Chondrocyte (in vitro differentiated cells): Measurements from ENCODE around the gene PCSK9. TPM values are rescaled to one million over a fixed set of nuclear protein-coding genes. Genes with fewer than 3 reads are reported as not detected.

ENCODE experiments used
- DNase-seq: peaks from one replicate; pipeline ENCODE4 v3.0.0; 2021; ENCODE audit warnings: mixed read lengths, low spot score
- H3K27ac Mint-ChIP-seq: one replicate; pipeline ENCODE4 v1.8.0; 2021; ENCODE audit warnings: mild to moderate bottlenecking, moderate library complexity, mixed read lengths; ENCODE audit not compliant: unreplicated experiment
- H3K27me3 Mint-ChIP-seq: 2 replicates; pipeline ENCODE4 v1.8.0; 2021; ENCODE audit warnings: low read depth, mixed read lengths
- H3K36me3 Mint-ChIP-seq: 2 replicates; pipeline ENCODE4 v1.8.0; 2021; ENCODE audit warnings: low read depth, mixed read lengths
- H3K4me1 Mint-ChIP-seq: 2 replicates; pipeline ENCODE4 v1.8.0; 2021; ENCODE audit warnings: low read depth, mild to moderate bottlenecking, mixed read lengths
- H3K4me3 Mint-ChIP-seq: one replicate; pipeline ENCODE4 v1.8.0; 2021; ENCODE audit warnings: mild to moderate bottlenecking, moderate library complexity, mixed read lengths; ENCODE audit not compliant: unreplicated experiment
- H3K9me3 Mint-ChIP-seq: 2 replicates; pipeline ENCODE4 v1.8.0; 2021; ENCODE audit warnings: low read depth, mixed read lengths
- total RNA-seq: library from RNA; stranded (reverse); gene quantifications from 3 replicates; pipeline ENCODE4 v1.2.1, GENCODE V29; 2021
- TF ChIP-seq, protein P1 (sequence below): fragments of 200-600 bp; sonication (generic); IDR thresholded peaks from 2 replicates; pipeline ENCODE4 v1.5.0; 2021; ENCODE audit warnings: antibody characterized with exemption, mild to moderate bottlenecking, moderate library complexity

The PCSK9 gene
- total RNA-seq, 1 donor from 2014 or later: 0.60 TPM

DNA sequence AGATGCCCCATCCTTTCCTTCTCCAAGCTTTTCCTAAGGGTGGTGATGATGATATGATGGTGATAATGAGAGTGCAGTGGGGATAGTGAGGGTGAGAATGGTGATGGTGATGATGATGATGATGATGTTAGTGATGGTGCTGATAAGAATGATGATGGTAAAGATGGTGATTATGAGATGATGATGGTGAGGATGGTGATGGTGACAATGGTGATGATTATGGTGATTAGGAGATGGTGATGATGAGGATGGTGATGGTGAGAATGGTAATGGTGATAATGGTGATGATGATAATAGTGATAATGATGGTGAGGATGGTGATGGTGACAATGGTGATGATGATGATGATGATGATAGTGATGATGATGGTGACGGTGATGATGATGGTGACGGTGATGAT, 36.7 kb upstream of the PCSK9 start:
- Mint-ChIP-seq H3K4me3 (no peak overlapping the region), H3K36me3 (no peaks in the 10 kb centered on the region), H3K27me3 (peaks cover 2% of the 10 kb centered on the region), H3K9me3 (no peaks in the 10 kb centered on the region), H3K27ac (no peak overlapping the region), H3K4me1 (peaks cover 6% of the 10 kb centered on the region)
- TF ChIP-seq, protein P1, sequence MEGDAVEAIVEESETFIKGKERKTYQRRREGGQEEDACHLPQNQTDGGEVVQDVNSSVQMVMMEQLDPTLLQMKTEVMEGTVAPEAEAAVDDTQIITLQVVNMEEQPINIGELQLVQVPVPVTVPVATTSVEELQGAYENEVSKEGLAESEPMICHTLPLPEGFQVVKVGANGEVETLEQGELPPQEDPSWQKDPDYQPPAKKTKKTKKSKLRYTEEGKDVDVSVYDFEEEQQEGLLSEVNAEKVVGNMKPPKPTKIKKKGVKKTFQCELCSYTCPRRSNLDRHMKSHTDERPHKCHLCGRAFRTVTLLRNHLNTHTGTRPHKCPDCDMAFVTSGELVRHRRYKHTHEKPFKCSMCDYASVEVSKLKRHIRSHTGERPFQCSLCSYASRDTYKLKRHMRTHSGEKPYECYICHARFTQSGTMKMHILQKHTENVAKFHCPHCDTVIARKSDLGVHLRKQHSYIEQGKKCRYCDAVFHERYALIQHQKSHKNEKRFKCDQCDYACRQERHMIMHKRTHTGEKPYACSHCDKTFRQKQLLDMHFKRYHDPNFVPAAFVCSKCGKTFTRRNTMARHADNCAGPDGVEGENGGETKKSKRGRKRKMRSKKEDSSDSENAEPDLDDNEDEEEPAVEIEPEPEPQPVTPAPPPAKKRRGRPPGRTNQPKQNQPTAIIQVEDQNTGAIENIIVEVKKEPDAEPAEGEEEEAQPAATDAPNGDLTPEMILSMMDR: no peak
- no peak for DNase-seq

DNA sequence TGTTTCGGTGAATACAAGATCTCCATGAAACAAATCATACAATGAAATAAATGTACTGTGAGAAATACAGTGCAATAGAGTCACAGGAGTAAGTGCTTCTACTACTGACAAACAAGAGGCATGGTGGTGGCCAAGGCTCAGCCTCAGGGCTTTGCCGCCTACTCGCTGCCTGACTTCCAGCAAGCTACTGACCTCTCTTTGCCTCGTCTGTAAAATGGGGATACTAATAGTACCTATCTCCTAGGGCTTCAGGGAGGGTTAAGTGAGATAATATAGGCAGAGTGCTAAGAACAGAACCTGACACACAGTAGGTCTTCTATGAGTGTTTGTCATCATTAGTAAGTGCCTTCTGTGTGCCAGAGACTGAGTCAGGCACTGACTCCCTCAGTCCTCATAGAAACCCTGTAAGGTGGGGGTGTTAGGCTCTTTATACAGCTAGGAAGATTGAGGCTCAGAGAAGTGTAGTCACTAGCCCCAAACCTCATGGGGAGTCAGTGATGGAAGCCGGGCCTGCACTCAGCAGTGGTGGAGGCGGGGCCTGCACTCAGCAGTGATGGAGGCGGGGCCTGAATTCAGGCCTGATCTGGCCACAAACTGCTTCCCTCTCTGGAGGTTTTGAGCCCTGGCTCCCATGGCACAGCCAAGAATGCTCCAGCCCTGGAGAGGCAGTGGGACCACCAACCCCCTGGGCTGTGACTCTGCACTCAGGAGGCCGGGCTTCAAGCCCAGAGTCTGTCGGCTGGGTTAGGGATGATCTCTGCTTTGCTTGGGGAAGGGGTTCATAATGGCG, 33.8 kb upstream of the PCSK9 start:
- Mint-ChIP-seq H3K4me3 (no peak overlapping the region), H3K9me3 (peaks cover 5% of the 10 kb centered on the region), H3K27me3 (no peaks in the 10 kb centered on the region), H3K4me1 (peaks cover 8% of the 10 kb centered on the region), H3K27ac (no peak overlapping the region), H3K36me3 (no peaks in the 10 kb centered on the region)
- TF ChIP-seq, protein P1: no peak
- peak; percentile 70 for DNase-seq

DNA sequence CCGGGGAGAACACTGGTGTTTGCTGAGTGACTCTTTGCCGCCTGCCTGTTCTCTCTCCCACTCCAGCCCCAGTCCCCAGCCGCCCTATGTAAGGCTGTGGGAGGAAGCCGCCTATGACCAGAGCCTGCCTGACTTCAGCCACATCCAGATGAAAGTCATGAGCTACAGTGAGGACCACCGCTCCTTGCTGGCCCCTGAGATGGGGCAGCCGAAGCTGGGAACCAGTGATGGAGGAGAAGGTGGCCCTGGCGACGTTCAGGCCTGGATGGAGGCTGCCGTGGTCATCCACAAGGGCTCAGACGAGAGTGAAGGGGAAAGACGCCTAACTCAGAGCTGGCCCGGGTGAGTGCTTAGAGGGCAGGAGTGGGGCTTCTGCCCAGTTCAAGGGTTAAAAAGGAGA, 32.4 kb upstream of the PCSK9 start:
- H3K4me3 Mint-ChIP-seq: no peak overlapping the region
- peaks cover 8% of the 10 kb centered on the region for H3K4me1 Mint-ChIP-seq

DNA sequence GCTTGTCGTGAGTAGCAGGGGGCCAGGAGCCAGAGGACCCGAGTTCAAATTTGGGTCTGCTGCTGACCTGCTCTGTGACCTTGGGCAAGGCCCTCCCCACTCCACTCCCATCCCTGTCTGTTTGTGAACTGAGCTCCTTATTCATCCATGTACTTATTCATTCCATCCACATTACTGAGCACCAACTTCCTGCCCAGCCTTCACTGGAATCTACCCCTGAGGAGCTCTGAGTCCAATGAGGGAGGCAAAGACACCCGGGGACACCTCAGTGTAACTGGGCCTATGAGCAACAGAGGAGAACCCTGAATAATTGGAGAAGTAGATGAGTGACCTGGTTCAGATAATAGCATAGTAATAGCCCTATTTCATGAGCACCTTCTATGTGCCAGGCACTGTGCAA, 31.7 kb upstream of the PCSK9 start:
- H3K9me3 Mint-ChIP-seq: peaks cover 5% of the 10 kb centered on the region
- TF ChIP-seq, protein P1: no peak
- H3K4me1 Mint-ChIP-seq: peaks cover 8% of the 10 kb centered on the region
- H3K36me3 Mint-ChIP-seq: no peaks in the 10 kb centered on the region
- H3K4me3 Mint-ChIP-seq: no peak overlapping the region
- H3K27me3 Mint-ChIP-seq: peaks cover 2% of the 10 kb centered on the region
- DNase-seq: no peak
- peak overlapping the region; percentile 42 for H3K27ac Mint-ChIP-seq

More for the DNA sequence above, 32.4 kb upstream of the PCSK9 start:
- Mint-ChIP-seq H3K9me3 (peaks cover 5% of the 10 kb centered on the region), H3K27ac (no peak overlapping the region), H3K27me3 (no peaks in the 10 kb centered on the region), H3K36me3 (no peaks in the 10 kb centered on the region)
- no peak for DNase-seq
- TF ChIP-seq, protein P1: no peak

DNA sequence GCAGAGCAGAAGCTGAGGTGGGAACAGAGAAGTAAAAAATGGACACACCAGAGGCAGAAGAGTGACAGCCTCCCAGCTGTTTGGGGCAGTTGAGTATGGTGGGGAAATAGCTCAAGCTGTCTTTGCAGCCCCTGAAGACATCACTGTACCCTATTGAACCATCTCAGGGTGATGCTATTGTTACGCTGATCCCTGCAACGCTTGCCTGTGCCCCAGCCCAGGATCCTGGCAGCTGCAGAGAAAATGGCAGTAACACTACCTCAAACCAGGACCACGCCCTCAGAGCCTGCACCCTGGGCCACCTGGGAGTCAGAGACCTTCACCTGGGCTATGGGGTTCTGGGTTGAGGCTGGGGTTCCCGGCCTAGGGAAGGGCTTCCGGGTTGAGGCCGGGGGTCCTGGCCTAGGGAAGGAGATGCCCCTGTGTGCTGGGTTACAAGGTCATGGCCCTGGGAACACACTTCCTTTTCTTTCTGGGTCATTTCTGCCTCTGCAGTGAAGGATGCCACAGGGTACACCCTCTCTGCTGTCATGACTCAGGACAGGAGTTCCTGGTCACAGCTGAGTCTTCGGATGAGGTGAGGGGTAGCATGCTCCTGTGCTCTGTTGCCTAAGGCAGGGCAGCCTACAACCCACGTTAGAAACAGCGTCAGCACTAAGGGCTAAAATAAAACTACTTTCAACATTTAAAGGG, 29.0 kb upstream of the PCSK9 start:
- TF ChIP-seq, protein P1: no peak
- Mint-ChIP-seq H3K27ac (no peak overlapping the region), H3K9me3 (peaks cover 5% of the 10 kb centered on the region), H3K4me3 (no peak overlapping the region), H3K4me1 (peaks cover 16% of the 10 kb centered on the region), H3K36me3 (no peaks in the 10 kb centered on the region), H3K27me3 (peaks cover 5% of the 10 kb centered on the region)
- DNase-seq: no peak
